Measurements from ENCODE around the gene TIA1.

GRCh38 chr2:70214953-70215549, 33.4 kb downstream of the TIA1 start:
- TF ChIP-seq CTCF (IDR thresholded peaks at IDR 0.05) (no peak), POLR2A (IDR thresholded peaks at IDR 0.05) (no peak), EP300 (IDR thresholded peaks at IDR 0.05) (no peak)
